CD4-positive, alpha-beta T cell treated with Interleukin-10 for 1 hour (primary cell): ENCODE results near the gene SELENOS.

ENCODE experiments used
- DNase-seq: peaks from one replicate; pipeline ENCODE4 v3.0.0-alpha.2; 2020

Gene SELENOS

DNA sequence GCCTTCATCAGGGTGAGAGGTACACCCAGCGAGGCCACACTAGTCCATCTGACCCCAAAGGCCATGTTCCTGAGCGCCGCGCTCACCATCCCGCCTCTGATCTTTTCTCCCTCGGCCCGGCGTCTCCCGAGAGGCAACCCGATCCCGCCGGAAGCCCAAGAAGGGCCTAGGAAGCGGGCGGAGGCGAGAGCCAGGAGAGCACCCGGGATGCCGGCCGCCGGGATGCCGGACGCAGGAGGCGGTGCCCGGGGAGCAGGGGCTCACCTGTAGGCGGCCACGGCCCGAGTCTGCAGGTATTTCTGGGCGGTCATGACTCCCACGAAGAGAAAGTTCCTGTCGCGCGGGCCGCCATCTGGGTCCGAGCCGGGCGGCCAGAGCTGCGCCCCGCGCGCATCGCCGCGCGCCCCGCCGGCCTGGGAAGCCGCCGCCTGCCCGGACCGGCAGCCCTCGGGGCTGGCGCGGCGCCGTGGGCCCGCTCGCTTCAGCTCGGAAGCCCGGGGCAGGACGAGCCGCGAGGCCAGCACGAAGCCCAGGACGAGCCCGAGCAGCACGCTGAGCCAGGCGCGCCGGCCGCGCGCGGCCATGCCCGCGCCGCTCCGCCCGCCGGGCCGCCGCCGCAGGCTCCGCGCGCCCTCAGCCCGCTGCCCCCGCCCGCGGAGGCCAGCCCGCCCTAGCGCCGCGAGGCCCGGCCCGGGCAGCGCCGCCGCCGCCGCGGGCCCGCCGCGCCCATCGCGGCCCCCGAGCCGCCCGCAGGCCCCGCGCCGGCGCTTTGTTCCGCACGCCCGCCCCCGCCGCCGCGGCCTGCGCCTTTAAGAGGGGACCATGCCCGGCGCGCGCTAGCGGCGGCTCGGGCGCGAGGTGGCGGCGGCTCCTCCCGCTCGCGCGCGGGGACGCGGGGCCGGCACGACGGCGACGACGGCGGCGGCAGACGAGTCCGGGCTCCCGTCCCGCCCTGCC, 26.1 kb downstream of the SELENOS start:
- DNase-seq: no peak

DNA sequence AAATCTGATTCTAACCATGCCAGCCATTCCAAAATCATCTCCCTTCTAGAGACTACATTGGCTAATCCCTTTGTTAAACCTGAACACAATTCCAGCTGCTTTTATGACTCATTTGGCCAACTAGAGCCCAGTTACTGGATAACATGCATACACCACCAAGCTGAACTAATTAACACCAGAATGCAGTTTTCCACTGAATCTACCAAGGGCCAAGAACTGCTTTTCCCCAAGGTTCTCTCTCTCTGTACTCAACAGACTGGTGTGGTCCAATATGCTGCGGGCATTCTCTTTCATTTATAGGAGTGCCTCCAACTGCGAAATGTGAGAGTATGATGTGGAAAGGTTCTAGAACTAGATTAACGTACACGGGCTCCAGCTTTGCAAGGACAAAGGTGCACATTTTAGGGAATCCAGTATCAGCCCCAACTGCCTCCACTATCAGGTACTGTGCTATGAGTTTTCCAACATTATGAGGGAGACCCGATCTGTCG, 26.9 kb downstream of the SELENOS start:
- no peak for DNase-seq

DNA sequence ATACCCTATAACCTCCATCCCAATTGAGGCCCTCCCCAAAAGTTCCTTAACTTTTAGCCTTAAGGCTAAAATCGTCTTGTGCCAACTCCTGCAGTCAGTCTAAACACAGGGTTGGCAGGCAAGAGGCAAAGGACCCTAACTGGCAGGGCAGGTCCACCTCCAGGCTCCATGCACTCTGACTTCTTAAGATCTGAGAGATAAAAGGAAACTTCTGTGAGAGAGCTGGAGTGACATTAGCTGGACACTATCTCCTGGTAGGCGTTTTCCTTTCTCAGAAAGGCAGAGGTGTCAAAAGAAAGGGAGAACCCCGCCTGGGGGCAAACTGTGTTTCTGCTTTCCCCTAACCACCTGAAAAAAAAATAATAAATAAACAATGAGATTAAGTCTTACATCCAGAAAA, 29.0 kb downstream of the SELENOS start:
- DNase-seq: no peak

DNA sequence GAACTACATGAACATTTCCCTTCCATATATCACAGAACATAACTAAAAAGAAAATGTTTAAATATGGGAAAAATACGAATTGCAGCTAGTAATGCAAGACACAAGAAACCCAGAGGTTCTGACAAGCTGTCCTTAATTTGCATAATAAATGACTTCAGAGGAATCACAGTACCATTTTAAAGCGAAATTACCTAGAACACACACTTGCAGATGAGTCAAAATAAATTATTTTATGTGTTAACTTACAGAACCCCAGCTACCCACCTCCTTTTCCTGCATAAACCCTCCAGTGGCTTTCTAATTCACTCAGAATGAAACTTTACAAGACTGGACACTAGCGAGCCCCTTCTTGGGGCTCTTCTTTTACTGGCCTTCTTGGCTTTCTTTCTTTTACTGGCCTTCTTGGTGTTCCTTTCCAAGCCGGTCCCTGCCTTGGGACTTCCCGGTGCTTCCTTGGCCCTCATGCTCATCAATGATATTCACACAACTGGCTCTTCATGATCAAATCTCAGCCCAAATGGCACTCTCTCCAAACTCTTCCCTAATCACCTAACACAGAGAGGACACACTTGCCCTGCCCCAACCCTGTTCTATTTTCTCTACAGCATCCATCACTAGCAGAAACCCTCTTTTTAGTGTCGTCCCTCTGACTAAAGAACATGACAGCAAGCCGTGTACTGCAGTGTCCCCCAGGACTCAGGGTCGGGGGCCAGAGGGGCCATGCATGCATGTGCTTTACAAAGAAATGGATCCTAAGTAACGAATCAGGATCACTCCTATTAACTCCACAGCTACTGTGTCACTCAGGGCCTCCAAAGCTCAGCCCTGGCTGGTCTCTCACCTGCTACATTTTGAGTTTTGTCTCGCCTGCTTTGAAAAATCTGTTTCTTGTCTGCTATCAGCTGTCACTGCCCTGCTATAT, 30.2 kb downstream of the SELENOS start:
- no peak for DNase-seq

- DNase-seq: no peak
Observed at GRCh38 chr15:101246391-101246790, 30.9 kb downstream of the SELENOS start.

DNA sequence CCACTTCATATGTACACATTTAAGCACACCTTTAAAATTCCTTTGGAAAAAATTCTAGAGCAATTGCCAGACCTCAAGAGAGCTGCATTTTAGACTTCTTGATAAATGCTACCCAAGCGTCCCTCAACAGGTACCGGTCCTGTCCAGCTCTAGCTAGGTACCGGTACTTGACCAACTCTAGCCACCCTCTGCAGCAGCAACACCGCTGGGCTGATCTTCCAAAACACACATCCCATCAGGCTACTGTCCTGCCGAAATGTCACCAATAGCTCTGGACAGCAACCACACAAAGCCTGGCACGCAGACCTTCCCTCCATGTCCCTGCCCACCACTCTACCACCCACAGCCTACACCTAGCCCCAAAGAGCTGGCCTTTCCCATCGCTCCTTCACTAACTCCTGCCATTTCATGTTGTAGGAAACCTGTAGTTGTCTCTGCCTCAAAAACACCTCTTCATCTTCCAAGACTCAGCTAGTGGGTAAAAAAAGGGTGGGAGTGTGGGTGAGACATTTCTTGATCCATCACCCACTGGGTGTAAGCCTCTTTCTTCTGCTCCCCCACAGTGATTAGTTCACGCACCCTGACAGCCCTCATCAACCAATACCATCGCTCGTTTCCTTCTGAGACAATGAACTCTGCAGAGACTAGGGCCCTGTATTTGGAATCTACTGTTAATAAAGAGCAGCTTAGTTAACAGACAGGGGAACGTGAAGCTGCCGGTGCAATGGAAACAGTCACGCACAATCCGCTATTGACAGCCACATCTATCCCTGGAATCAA, 32.2 kb downstream of the SELENOS start:
- no peak for DNase-seq

GRCh38 chr15:101244036-101244781, 33.1 kb downstream of the SELENOS start:
- no peak for DNase-seq

DNA sequence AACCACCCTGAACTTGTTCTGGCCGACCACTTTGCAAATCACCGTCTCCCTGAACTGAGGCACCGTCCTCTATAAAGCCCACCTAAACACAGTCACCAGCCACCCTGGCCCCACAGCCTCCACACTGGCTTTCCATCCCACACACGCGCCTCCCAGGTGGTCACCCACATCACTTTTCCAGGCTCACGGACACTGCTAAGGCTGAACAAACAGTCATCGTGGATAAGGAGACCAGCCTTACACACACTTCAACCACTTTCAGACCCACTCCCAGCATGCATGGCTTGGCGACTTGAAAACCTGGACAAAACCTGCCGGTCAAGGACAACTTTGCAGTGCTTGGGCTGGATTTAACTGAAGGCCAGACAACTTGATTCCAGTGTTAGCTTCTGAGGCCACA, 33.9 kb downstream of the SELENOS start:
- DNase-seq: no peak

DNA sequence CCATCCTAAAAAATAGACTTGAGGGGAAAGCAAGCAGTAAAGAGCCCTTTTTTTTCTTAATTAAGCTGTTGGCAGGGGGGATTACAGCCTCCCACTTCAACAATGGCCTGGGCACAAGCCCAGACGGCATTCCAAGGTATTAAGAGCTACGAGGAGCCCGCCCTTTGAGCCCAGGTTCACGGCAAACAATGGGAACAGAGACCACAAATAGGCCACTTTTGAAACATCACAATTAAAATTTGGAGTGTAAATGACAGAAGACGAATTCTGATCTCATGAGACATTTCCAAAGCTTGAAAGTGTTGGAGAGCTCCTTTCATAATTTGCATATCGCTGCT, 34.3 kb downstream of the SELENOS start:
- DNase-seq: no peak

GRCh38 chr15:101242160-101242998, 34.9 kb downstream of the SELENOS start:
- DNase-seq: peak; percentile 83

GRCh38 chr15:101240358-101240757, 36.9 kb downstream of the SELENOS start:
- DNase-seq: no peak

GRCh38 chr15:101239724-101240136, 37.6 kb downstream of the SELENOS start:
- no peak for DNase-seq

- DNase-seq: no peak
Observed at GRCh38 chr15:101237251-101237650, 40.0 kb downstream of the SELENOS start.

- DNase-seq: no peak
Observed at GRCh38 chr15:101233651-101234280, 43.5 kb downstream of the SELENOS start.

DNA sequence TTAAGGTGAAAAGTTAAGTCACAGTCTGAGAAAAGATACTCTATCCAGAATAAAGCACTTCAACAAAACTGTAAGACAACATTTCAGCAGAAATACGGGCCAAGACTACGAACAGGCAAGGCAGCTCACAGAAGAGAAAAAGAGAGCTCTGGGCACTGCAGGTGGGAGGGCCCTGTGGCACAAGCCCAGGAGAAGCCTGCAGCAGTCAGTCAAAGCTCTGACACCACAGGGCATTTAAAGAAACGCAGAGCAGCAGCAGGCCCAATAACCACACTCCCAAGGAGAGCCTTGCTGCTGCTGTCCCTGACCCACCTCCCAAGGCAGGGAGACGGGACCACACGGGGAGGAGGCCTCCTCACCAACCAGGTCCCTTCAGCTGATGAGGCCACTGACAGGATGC, 44.6 kb downstream of the SELENOS start:
- no peak for DNase-seq

GRCh38 chr15:101228313-101228712, 49.0 kb downstream of the SELENOS start:
- DNase-seq: no peak

DNA sequence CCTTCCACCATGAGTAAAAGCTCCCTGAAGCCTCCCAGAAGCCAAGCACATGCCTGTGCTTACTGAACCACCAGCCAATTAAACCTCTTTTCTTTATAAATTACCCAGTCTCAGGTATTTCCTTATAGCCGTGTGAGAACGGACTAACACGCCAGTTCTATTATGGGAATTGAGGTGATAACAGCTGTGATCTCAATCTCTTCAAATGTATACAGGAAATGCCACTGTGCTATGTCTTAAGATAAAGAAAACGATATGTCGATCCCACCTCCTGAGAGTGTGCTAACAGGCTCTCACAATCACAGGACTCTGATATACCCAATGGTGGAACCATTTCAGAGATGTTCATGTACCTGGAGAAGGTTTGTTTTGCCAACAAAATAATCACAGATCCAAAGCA, 51.6 kb downstream of the SELENOS start:
- DNase-seq: no peak
